ENCODE data around the gene CWC22. TPM values are rescaled to one million over a fixed set of nuclear protein-coding genes. Genes with fewer than 3 reads are reported as not detected.

The CWC22 gene
- total RNA-seq, 1 donor from 2014 or later: 18.5 TPM

GRCh38 chr2:179948058-179948457, 59.0 kb downstream of the CWC22 start:
- Histone ChIP-seq H3K9me3 (no peaks in the 10 kb centered on the region), H3K27me3 (no peaks in the 10 kb centered on the region), H3K27ac (no peak overlapping the region), H3K36me3 (peaks cover 41 to 64% of the 10 kb centered on the region in 2 donors), H3K4me1 (no peaks in the 10 kb centered on the region), H3K4me3 (no peak overlapping the region)
- no peak for DNase-seq (ENCODE audit: low spot score in 2 of 2)
- intact Hi-C loops (cut with DNase I): no loop called here
- TF ChIP-seq, protein P1, sequence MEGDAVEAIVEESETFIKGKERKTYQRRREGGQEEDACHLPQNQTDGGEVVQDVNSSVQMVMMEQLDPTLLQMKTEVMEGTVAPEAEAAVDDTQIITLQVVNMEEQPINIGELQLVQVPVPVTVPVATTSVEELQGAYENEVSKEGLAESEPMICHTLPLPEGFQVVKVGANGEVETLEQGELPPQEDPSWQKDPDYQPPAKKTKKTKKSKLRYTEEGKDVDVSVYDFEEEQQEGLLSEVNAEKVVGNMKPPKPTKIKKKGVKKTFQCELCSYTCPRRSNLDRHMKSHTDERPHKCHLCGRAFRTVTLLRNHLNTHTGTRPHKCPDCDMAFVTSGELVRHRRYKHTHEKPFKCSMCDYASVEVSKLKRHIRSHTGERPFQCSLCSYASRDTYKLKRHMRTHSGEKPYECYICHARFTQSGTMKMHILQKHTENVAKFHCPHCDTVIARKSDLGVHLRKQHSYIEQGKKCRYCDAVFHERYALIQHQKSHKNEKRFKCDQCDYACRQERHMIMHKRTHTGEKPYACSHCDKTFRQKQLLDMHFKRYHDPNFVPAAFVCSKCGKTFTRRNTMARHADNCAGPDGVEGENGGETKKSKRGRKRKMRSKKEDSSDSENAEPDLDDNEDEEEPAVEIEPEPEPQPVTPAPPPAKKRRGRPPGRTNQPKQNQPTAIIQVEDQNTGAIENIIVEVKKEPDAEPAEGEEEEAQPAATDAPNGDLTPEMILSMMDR (IDR thresholded peaks at IDR 0.05): no peak

GRCh38 chr2:179946810-179947615, 60.1 kb downstream of the CWC22 start:
- intact Hi-C loops (cut with DNase I): no loop called here
- TF ChIP-seq, protein P1 (IDR thresholded peaks at IDR 0.05): no peak
- DNase-seq (ENCODE audit: low spot score in 2 of 2): no peak
- no peak overlapping the region for H3K4me3 ChIP-seq
- no peak overlapping the region for H3K27ac ChIP-seq
- no peaks in the 10 kb centered on the region for H3K9me3 ChIP-seq
- no peaks in the 10 kb centered on the region for H3K27me3 ChIP-seq
- no peaks in the 10 kb centered on the region for H3K4me1 ChIP-seq
- H3K36me3 ChIP-seq: peaks cover 34 to 56% of the 10 kb centered on the region in 2 donors

DNA sequence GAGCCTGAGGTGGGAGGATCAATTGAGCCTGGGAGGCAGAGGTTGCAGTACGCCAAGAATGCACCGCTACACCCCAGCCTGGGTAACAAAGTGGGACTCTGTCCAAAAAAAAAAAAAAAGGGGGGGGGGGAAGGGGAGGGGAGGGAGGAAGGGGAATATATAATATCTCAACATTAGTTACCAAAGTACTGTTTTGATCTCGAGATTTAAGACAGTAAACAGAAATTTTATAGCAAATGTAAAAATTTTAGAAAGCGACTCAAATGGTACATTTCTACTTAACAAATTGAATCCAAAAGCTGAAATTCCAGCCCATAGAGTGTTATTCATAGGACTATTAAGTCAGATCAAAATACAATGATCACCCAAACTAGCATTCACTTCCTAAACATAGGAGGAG, 60.8 kb downstream of the CWC22 start:
- intact Hi-C loops (cut with DNase I): no loop called here
- DNase-seq (ENCODE audit: low spot score in 2 of 2): no peak
- Histone ChIP-seq H3K36me3 (peaks cover 29 to 49% of the 10 kb centered on the region in 2 donors), H3K27me3 (no peaks in the 10 kb centered on the region), H3K4me1 (no peaks in the 10 kb centered on the region), H3K9me3 (no peaks in the 10 kb centered on the region), H3K4me3 (no peak overlapping the region), H3K27ac (no peak overlapping the region)
- TF ChIP-seq, protein P1 (IDR thresholded peaks at IDR 0.05): no peak

GRCh38 chr2:179939259-179939658, 67.8 kb downstream of the CWC22 start:
- TF ChIP-seq, protein P1 (IDR thresholded peaks at IDR 0.05): no peak
- Histone ChIP-seq H3K9me3 (no peaks in the 10 kb centered on the region), H3K4me1 (no peaks in the 10 kb centered on the region), H3K27ac (no peak overlapping the region), H3K36me3 (peaks cover 0 to 6% of the 10 kb centered on the region in 2 donors), H3K27me3 (no peaks in the 10 kb centered on the region), H3K4me3 (no peak overlapping the region)
- intact Hi-C loops (cut with DNase I): no loop called here
- DNase-seq (ENCODE audit: low spot score in 2 of 2): no peak

DNA sequence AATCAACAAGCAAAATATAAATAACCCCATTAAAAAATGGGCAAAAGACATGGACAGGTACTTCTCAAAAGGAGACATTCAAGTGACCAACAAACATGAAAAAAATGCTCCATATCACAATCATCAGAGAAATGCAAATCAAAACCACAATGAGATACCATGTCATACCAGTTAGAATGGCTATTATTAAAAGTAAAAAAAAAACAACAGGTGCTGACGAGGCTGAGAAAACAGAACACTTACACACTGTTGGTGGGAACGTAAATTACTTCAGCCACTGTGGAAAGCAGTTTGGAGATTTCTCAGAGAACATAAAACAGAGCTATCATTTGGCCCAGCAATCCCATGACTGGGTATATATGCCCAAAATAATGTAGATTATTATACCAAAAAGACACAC, 69.1 kb downstream of the CWC22 start:
- TF ChIP-seq, protein P1 (IDR thresholded peaks at IDR 0.05): no peak
- H3K4me3 ChIP-seq: no peak overlapping the region
- H3K9me3 ChIP-seq: no peaks in the 10 kb centered on the region
- no peaks in the 10 kb centered on the region for H3K4me1 ChIP-seq
- H3K36me3 ChIP-seq: no peaks in the 10 kb centered on the region
- H3K27ac ChIP-seq: no peak overlapping the region
- intact Hi-C loops (cut with DNase I): no loop called here
- no peak for DNase-seq (ENCODE audit: low spot score in 2 of 2)
- H3K27me3 ChIP-seq: no peaks in the 10 kb centered on the region

Data from ascending aorta (tissue), 2 donors.